H7 (cell line): ENCODE measurements around the gene USP17L18. TPM values are rescaled to one million over a fixed set of nuclear protein-coding genes. Genes with fewer than 3 reads are reported as not detected.
"Not testable (repeated sequence)": the region's sequence is repeated elsewhere in the genome, so short reads cannot be mapped to it uniquely, and the experiment has no call there.

Source experiments
- DNase-seq: peaks from one replicate; pipeline ENCODE4 v3.0.0; 2012
- H3K27me3 ChIP-seq: 2 replicates; pipeline ENCODE4 v1.6.0; 2011; ENCODE audit warnings: mild to moderate bottlenecking, low read length; ENCODE audit not compliant: control insufficient read depth, insufficient read depth
- H3K36me3 ChIP-seq: replicated peaks from 2 replicates; pipeline ENCODE4 v1.5.1; 2011; ENCODE audit warnings: low read length; ENCODE audit not compliant: control insufficient read depth, insufficient read depth
- H3K4me3 ChIP-seq: 2 replicates; pipeline ENCODE4 v1.5.1; 2011; ENCODE audit warnings: low read depth, mild to moderate bottlenecking, control low read depth, low read length, moderate library complexity; ENCODE audit not compliant: insufficient read depth
- total RNA-seq: library from RNA; depleted of rRNA; stranded (reverse); fragments of >200 nt; shearing (Covaris generic); gene quantifications from 2 replicates; pipeline ENCODE4 v1.2.3, GENCODE V29; 2014; rRNA removed

USP17L18 gene
- total RNA-seq, 1 experiment from 2014 or later, result not detected

GRCh38 chr4:9271719-9272118 lies 23.3 kb downstream of the USP17L18 start:
- H3K4me3 ChIP-seq, H3K36me3 ChIP-seq, DNase-seq, H3K27me3 ChIP-seq: not testable (repeated sequence)

Other genes with a start within 250 kb of the USP17L18 start
- not detected in 2 replicates for gene FAM90A26, start 78.2 kb upstream of the USP17L18 start, total RNA-seq
- gene USP17L10, start 38.0 kb upstream of the USP17L18 start, total RNA-seq, result not detected in 2 replicates
- not detected in 2 replicates for gene USP17L11, start 33.2 kb upstream of the USP17L18 start, total RNA-seq
- gene USP17L12, start 28.5 kb upstream of the USP17L18 start, total RNA-seq, result not detected in 2 replicates
- not detected in 2 replicates for gene USP17L13, start 23.7 kb upstream of the USP17L18 start, total RNA-seq
- gene USP17L15, start 14.2 kb upstream of the USP17L18 start, total RNA-seq, result not detected in 2 replicates
- gene USP17L17, start 4.8 kb upstream of the USP17L18 start, total RNA-seq, result not detected in 2 replicates
- gene USP17L19, start 4.7 kb downstream of the USP17L18 start, total RNA-seq, result not detected in 2 replicates
- not detected in 2 replicates for gene USP17L20, start 9.5 kb downstream of the USP17L18 start, total RNA-seq
- gene USP17L21, start 14.2 kb downstream of the USP17L18 start, total RNA-seq, result not detected in 2 replicates
- gene USP17L22, start 19.0 kb downstream of the USP17L18 start, total RNA-seq, result not detected in 2 replicates
- not detected in 2 replicates for gene USP17L24, start 76.5 kb downstream of the USP17L18 start, total RNA-seq
- not detected in 2 replicates for gene USP17L25, start 81.3 kb downstream of the USP17L18 start, total RNA-seq
- not detected in 2 replicates for gene USP17L26, start 86.0 kb downstream of the USP17L18 start, total RNA-seq
- gene USP17L5, start 90.8 kb downstream of the USP17L18 start, total RNA-seq, result not detected in 2 replicates
- gene USP17L27, start 95.5 kb downstream of the USP17L18 start, total RNA-seq, result not detected in 2 replicates
- gene USP17L28, start 100.3 kb downstream of the USP17L18 start, total RNA-seq, result not detected in 2 replicates
- gene USP17L29, start 105.0 kb downstream of the USP17L18 start, total RNA-seq, result not detected in 2 replicates
- gene USP17L30, start 114.5 kb downstream of the USP17L18 start, total RNA-seq, result not detected in 2 replicates
- gene DEFB131A, start 195.8 kb downstream of the USP17L18 start, total RNA-seq, result not detected in 2 replicates